K562 (cell line): Measurements from ENCODE around the gene DARS1. TPM values are rescaled to one million over a fixed set of nuclear protein-coding genes. Genes with fewer than 3 reads are reported as not detected.
A peak's percentile ranks its signal among the peaks of the same experiment; 100 is the strongest.

Experiments
- AFF4 ChIP-seq: sonication (generic); formaldehyde crosslinking; IDR thresholded peaks from 2 replicates; pipeline ENCODE4 v1.8.0; 2023; ENCODE audit warnings: mild to moderate bottlenecking, missing genetic modification reagents
- ATF6 ChIP-seq: sonication (generic); formaldehyde crosslinking; IDR thresholded peaks from 2 replicates; pipeline ENCODE4 v1.4.0; 2020; ENCODE audit warnings: mild to moderate bottlenecking, missing genetic modification reagents
- FOXK1 ChIP-seq: sonication (generic); formaldehyde crosslinking; IDR thresholded peaks from 2 replicates; pipeline ENCODE4 v1.8.0; 2022; ENCODE audit warnings: missing genetic modification reagents, mild to moderate bottlenecking, borderline replicate concordance
- HES1 ChIP-seq: fragments of 450-650 bp; IDR thresholded peaks from 2 replicates; pipeline ENCODE4 v1.6.1; 2016; ENCODE audit warnings: low read depth, mild to moderate bottlenecking, moderate library complexity
- HIVEP1 ChIP-seq: fragments of 250-450 bp; sonication (Bioruptor Pico); IDR thresholded peaks from 2 replicates; pipeline ENCODE4 v1.4.0; 2020; ENCODE audit warnings: mild to moderate bottlenecking
- KAT2B ChIP-seq: IDR thresholded peaks from one replicate; pipeline ENCODE4 v1.6.1; 2012; ENCODE audit warnings: low read depth, mild to moderate bottlenecking, control low read depth, inconsistent platforms, low read length, moderate library complexity
- LARP7 ChIP-seq: fragments of 450-650 bp; IDR thresholded peaks from 2 replicates; pipeline ENCODE4 v1.6.1; 2016
- NFYB ChIP-seq: IDR thresholded peaks from 2 replicates; pipeline ENCODE4 v1.6.1; 2011; ENCODE audit warnings: mild to moderate bottlenecking, moderate library complexity; ENCODE audit not compliant: insufficient read length; ENCODE audit errors: extremely low read depth
- NUFIP1 ChIP-seq: fragments of 450-650 bp; IDR thresholded peaks from 2 replicates; pipeline ENCODE4 v1.6.1; 2018; ENCODE audit not compliant: partially characterized antibody
- PRPF4 ChIP-seq: fragments of 200-400 bp; formaldehyde crosslinking; IDR thresholded peaks from one replicate; pipeline ENCODE4 v1.6.1; 2017; ENCODE audit warnings: low read length, low read depth, mild to moderate bottlenecking; ENCODE audit not compliant: insufficient read depth, poor library complexity, severe bottlenecking
- RAD51 ChIP-seq: fragments of 450-650 bp; IDR thresholded peaks from 2 replicates; pipeline ENCODE4 v1.7.1; 2016; ENCODE audit warnings: low read depth, mild to moderate bottlenecking, borderline replicate concordance
- RFX7 ChIP-seq: fragments of 250-450 bp; sonication (Bioruptor Pico); IDR thresholded peaks from 2 replicates; pipeline ENCODE4 v1.5.1; 2021; ENCODE audit warnings: mild to moderate bottlenecking
- SNIP1 ChIP-seq: fragments of 450-650 bp; IDR thresholded peaks from 2 replicates; pipeline ENCODE4 v1.7.1; 2017; ENCODE audit warnings: low read depth, mild to moderate bottlenecking
- SPI1 ChIP-seq: IDR thresholded peaks from 2 replicates; pipeline ENCODE4 v1.6.1; 2011; ENCODE audit warnings: low read depth, low read length, control low read depth, borderline replicate concordance
- ZBTB17 ChIP-seq: fragments of 450-650 bp; formaldehyde crosslinking; IDR thresholded peaks from 2 replicates; pipeline ENCODE4 v1.4.0; 2020; ENCODE audit warnings: mild to moderate bottlenecking
- ZBTB8A ChIP-seq: fragments of 450-650 bp; IDR thresholded peaks from 2 replicates; pipeline ENCODE4 v1.6.1; 2018; ENCODE audit warnings: mild to moderate bottlenecking, moderate library complexity; ENCODE audit not compliant: partially characterized antibody
- ZC3H4 ChIP-seq: sonication (generic); formaldehyde crosslinking; IDR thresholded peaks from 2 replicates; pipeline ENCODE4 v1.9.0; 2021; ENCODE audit warnings: missing genetic modification reagents, borderline replicate concordance
- ZNF263 ChIP-seq: sonication (generic); formaldehyde crosslinking; IDR thresholded peaks from 2 replicates; pipeline ENCODE4 v1.8.0; 2022; ENCODE audit warnings: mild to moderate bottlenecking, missing genetic modification reagents, borderline replicate concordance
- ZNF449 ChIP-seq: fragments of 250-450 bp; sonication (Bioruptor Pico); IDR thresholded peaks from 2 replicates; pipeline ENCODE4 v1.8.0; 2022; ENCODE audit warnings: moderate library complexity, mild to moderate bottlenecking, inconsistent platforms
- ZNF766 ChIP-seq: fragments of 200-800 bp; sonication (Bioruptor generic); conservative IDR thresholded peaks from 2 replicates; pipeline ENCODE4 v1.6.1; 2016; ENCODE audit warnings: missing genetic modification characterization, missing compliant biosample characterization
- ZSCAN32 ChIP-seq: fragments of 450-650 bp; formaldehyde crosslinking; IDR thresholded peaks from 2 replicates; pipeline ENCODE4 v1.4.0; 2020; ENCODE audit warnings: mild to moderate bottlenecking, moderate library complexity
- polyA plus RNA-seq, 8 experiments: library from polyadenylated mRNA; depleted of rRNA in 4 of 8; stranded (reverse) in 5 of 8; unstranded in 3 of 8; fragments of >200 nt; fragmentation: Nextera tagmentation in 2 of 8; fragmentation: Illumina TruSeq in 1 of 8; extraction: Ambion mirVana in 2 of 8; extraction: Trizol in 1 of 8; gene quantifications; 2 replicates each; pipeline versions ENCODE4 v1.2.1 to v1.2.3, GENCODE V29; 2011 to 2014; ENCODE audit warnings: inconsistent platforms in 1 of 8, missing spikeins in 1 of 8
- total RNA-seq, 7 experiments: library from RNA; depleted of rRNA in 6 of 7; stranded (reverse); fragments of >200 nt in 6 of 7; fragmentation: Illumina TruSeq in 2 of 7; extraction: Trizol in 2 of 7; gene quantifications; 2 replicates each; pipeline versions ENCODE4 v1.2.1 to v1.2.3, GENCODE V29; 2011 to 2021; ENCODE audit warnings: low replicate concordance in 1 of 7

The DARS1 gene
- total and polyA plus RNA-seq, 9 of the 15 experiments (the other 6 are each of a cell fraction or from before 2014, with no cell fraction given), result 91.5 to 239 (median 98.0) TPM

- peak; percentile 88 for TF ChIP-seq AFF4 (CRISPR knock-in tag)
- peak; percentile 100 for TF ChIP-seq ATF6 (CRISPR knock-in tag)
- 0 out of 2 replicates have a peak, but pooled peaks have one; percentile 6 for TF ChIP-seq ZBTB17 (CRISPR knock-in tag)
- TF ChIP-seq LARP7, result no peak
- TF ChIP-seq SNIP1, result no peak
- peak; percentile 41; the same call in 1 of the 2 replicates for TF ChIP-seq ZNF263 (CRISPR knock-in tag)
- peak; percentile 81; the same call in 1 of the 2 replicates for TF ChIP-seq FOXK1
- peak; percentile 61; the same call in 1 of the 2 replicates for TF ChIP-seq HIVEP1
- TF ChIP-seq KAT2B, result no peak
- peak; percentile 66 for TF ChIP-seq PRPF4
- TF ChIP-seq ZNF766 (CRISPR knock-in tag), result no peak
- TF ChIP-seq ZNF449, result no peak
- no peak for TF ChIP-seq ZBTB8A
- TF ChIP-seq RAD51, result no peak
- no peak for TF ChIP-seq NUFIP1
- TF ChIP-seq ZC3H4 (CRISPR knock-in tag), result no peak
- TF ChIP-seq ZSCAN32 (CRISPR knock-in tag), result no peak
- TF ChIP-seq HES1, result peak; percentile 61; the same call in 1 of the 2 replicates
- peak; percentile 79 for TF ChIP-seq NFYB
- 0 out of 2 replicates have a peak, but pooled peaks have one; percentile 2 for TF ChIP-seq SPI1
- TF ChIP-seq RFX7 (CRISPR knock-in tag), result no peak
Observed at GRCh38 chr2:135876066-135876711, 109.2 kb downstream of the DARS1 start, which contains the start of gene MCM6 (continued).
